ENCODE data around the gene GDPD5.

GRCh38 chr11:75453916-75454655, 71.7 kb downstream of the GDPD5 start:
- TF ChIP-seq CTCF (IDR thresholded peaks at IDR 0.05) (no peak), POLR2A (IDR thresholded peaks at IDR 0.05) (no peak)

Data from uterus (tissue), 2 donors.